ENCODE results near the gene SUSD6.

The SUSD6 gene, protein sequence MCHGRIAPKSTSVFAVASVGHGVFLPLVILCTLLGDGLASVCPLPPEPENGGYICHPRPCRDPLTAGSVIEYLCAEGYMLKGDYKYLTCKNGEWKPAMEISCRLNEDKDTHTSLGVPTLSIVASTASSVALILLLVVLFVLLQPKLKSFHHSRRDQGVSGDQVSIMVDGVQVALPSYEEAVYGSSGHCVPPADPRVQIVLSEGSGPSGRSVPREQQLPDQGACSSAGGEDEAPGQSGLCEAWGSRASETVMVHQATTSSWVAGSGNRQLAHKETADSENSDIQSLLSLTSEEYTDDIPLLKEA

DNA sequence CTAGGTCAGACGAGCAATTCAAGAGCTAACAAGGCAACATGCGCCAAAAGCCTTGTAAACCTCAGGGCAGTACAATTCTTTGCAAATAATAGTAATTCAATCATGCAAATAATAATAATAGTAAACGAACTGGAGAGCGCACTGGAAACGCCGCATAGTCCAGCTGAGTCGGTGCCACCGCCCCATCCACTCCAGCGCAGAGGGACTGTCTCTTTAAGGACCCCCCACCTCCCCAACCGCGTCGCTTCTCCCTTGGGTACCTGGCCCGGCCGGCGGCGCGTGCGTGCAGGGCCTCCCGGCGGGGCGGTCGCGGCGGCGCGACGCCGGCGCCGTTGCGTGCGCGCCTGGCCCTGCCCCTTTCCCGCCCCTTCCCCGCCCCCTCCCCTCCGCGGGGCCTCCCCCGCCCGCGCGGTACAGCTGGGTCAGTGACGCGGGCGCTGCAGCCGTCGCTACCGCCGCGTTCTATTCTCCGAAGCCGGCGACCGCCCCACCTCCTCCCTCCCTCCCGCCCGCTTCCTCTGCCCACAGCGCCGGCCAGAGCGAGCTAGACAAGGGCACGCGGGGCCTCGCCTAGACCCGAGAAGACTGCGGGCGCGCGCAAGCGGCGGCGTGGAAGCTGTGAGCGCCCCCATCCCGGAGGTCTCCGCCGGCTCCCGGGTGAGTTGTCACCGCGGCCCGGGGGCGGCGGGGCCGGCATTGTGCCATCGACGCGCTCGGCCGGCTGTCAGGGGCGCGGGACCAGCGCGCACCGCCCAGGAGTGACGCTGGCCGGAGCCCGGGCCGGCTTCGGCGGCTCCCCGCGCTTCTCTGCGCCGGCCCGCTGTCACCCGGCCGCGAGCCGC is at the start of gene SUSD6:
Gene SUSD6 (plus strand): TSS at position 425 of the 842 bp plus-strand sequence. CDS start 46,997 bp downstream, outside the sequence.
- peak; percentile 77 for DNase-seq (ENCODE audit: low read depth)

DNA sequence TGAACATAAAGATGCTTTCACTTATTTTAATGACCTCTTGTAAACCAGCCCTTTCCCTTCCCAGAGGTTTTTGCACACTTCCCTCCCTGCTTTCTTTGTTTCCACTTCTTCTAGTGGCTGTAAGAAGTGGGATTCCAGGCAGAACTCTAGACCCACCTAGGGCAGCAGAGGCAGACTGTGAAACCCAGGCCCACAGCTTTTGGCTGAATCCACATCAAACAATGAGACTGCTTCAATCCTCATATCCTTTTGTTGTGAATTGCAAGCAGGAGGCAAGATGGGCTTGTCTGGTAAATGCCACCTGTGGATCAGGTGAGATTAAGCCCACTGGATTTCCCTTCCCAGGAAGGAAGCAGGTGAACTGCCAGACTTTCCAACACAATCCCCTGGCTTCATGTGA is 49.5 kb upstream of the SUSD6 start:
- DNase-seq (ENCODE audit: low read depth): no peak

DNA sequence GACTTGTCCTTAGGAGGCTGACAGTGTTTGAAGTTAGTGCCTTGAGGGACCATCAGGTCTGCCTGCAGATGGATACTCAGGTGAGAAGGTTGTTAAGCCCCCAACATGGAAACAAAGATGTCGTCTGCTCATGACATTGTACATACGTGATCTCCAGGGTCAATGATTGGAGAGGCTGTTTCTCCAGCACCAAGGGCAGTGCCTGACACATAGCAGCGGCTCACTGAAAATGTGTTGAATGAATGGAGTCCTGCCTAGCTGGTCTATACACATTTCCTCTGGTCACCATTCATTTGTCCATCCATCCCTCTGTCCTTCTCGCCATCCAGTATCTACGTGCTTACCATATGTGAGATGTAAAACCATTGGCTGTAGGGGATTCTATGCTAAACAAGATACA is 43.8 kb upstream of the SUSD6 start:
- DNase-seq (ENCODE audit: low read depth): no peak

DNA sequence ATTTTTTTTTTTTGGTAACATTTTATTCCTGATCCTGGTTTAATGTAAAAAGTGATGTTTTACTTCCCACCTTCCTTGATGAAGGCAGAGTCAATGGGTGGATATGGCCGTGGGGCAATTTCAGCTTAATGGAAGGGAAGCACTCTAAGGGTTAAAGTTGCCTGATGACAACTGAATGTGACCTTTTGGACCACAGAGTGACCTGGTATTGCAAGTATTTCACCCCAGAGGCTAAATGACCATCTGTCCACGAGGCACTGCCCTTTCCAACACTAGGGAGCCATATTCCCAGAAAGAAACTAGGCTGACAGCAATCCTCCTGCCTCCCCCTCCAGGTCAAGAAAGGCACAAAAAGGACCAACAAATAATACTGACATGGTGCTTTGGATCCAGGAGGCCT is 41.5 kb upstream of the SUSD6 start:
- DNase-seq (ENCODE audit: low read depth): no peak

GRCh38 chr14:69570836-69571330 is 40.5 kb upstream of the SUSD6 start:
- no peak for DNase-seq (ENCODE audit: low read depth)

GRCh38 chr14:69571449-69572029 is 39.9 kb upstream of the SUSD6 start:
- no peak for DNase-seq (ENCODE audit: low read depth)

DNA sequence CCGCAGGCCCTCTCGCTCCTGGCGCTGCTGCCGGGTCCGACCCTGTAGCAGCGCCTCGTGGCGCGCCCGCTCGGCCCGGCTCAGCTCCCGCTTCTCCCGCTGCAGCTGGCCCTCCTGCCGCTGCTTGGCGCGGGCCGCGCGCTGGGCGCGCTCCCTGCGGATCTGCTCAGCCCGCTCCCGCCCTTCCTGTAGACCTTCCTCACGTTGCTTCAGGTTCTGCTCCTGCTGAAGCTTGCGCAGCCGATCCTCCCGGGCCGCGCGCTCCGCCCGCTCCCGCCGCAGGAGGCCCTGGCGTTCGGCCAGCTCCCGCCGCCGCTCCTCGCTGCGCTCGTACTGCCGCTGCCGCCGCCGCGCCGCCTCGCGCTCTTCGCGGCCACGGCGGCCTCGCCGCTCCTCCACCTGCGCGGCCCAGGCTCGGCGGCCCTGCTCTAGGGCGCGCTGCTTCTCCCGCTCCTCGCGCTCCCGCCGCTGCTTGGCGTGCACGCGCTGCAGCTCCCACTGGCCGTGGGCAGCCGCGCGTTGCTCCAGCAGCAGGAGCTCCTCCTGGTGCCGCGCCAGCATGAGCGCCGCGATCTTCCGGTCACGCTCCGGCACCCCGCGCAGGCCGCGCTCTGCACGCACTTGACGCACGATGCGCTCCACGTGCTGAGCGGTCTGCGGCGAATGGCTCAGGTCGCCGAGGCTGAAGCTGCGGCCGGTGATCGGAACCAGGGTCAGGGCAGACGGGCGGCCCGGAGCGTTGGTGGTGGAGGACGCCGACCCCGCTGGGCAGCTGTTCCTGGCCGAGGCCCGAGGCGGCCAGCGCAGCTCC is 39.2 kb upstream of the SUSD6 start:
- DNase-seq (ENCODE audit: low read depth): no peak

DNA sequence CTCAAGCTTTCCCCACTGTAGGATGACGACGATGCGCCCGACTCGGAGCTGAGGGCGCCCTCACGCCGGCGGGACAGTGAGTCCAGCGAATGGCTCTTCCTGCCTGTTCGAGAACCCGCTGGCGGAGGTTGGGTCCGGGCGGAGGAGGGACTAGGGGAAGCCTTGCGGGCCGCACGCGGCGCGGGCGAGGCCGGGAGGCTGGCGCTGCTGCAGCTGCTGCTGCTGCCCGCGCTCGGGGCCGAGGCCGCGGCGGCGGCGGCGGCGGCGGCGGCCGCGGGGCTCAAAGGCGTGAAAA is 38.6 kb upstream of the SUSD6 start:
- DNase-seq (ENCODE audit: low read depth): no peak

DNA sequence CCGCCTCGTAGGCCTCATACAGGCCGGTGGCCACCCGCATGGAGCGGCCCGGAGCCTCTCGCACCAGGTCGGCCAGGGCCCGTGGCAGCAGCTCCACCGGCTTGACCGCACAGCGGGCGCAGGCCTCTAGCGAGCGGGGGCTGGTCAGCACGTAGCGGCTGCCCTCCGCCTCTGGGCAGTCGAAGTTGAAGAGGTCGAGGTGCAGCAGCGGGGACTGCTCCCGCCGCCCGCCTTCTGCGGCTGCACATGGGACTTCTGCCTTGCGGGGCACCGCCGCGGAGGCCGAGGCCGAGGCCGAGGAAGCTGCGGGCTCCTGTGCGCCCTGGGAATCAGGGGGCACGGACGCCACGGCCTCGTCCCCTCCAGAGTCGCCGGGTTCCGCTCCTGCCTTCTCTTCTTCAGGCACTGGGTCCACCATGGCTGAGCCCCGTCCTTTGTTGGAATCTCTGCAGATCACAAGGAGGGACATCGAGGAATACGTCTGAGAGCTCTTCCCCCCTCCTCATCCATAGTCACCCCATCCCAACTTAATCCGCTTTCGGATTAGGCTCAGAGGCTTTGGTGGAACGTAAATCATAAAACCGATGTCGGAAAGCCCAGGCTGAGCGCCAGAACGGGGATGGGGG is 38.1 kb upstream of the SUSD6 start:
- no peak for DNase-seq (ENCODE audit: low read depth)

- no peak for DNase-seq (ENCODE audit: low read depth)
Observed at GRCh38 chr14:69573831-69574262, 37.5 kb upstream of the SUSD6 start.

DNA sequence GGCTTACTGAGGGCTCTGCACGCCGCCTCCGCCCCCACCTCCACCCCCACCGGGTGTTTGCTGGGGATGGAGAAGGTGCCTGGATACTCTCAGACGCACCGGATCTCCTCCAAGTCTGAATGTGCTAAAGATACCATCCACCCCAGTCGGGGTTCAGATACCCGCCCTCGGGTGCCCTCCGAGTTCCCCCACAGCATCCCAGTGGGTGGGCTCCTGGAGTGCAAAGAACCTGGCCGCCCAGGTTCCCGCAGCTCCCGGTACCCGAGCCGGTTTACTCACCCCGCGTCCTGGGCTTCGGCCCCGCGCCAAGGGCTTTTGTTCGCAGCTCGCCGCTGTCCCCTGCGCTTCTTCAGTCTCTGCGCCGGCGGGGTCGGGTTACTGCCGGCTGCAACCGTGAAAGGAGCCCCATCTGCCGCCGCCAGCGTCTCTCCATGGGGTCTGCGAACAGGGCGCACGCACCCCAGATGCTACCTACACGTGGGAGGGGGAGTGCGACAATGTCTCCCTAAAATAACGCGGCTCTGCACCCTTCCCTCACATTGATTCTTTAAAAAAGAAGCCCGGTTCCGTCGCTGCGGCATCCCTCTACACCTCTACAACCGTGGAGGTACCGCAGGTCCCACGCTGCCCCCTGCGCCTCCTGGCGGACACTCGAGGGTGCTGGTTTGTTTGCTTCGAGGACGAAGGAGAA is 37.0 kb upstream of the SUSD6 start, which contains the start of gene CCDC177:
Gene CCDC177 (minus strand): TSS at position 609 of the 691 bp plus-strand sequence. CDS start 1,249 bp downstream, outside the sequence.
- no peak for DNase-seq (ENCODE audit: low read depth)

GRCh38 chr14:69574954-69575295 is 36.5 kb upstream of the SUSD6 start:
- no peak for DNase-seq (ENCODE audit: low read depth)

- no peak for DNase-seq (ENCODE audit: low read depth)
Observed at GRCh38 chr14:69579476-69579875, 31.9 kb upstream of the SUSD6 start.

DNA sequence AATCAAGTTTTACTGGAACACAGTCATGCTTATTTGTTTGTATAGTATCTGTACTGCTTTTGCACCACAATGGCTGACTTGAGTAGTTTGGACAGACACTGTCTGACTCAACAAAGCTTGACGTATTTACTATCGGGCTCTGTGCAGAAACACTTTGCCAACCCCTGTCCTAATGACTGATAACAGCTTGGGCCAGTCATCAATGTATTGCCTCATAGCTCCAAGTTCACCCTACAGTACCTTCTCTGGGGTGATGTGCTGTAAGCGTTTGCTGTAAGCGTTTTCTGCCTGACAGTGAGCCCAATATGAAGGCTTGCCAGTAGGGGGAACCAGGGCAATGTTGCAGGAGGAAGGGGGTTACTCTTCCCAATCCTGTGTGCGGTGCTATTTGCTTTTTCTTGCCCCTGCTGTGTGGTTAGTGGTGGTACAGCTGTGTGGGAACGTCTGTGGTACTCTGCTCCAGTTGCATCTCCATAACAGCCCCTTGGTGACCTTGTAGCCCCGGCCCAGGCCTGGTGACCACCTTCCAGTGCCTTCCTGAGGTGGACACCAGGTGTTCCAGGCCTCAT is 31.3 kb upstream of the SUSD6 start:
- DNase-seq (ENCODE audit: low read depth): peak; percentile 78

DNA sequence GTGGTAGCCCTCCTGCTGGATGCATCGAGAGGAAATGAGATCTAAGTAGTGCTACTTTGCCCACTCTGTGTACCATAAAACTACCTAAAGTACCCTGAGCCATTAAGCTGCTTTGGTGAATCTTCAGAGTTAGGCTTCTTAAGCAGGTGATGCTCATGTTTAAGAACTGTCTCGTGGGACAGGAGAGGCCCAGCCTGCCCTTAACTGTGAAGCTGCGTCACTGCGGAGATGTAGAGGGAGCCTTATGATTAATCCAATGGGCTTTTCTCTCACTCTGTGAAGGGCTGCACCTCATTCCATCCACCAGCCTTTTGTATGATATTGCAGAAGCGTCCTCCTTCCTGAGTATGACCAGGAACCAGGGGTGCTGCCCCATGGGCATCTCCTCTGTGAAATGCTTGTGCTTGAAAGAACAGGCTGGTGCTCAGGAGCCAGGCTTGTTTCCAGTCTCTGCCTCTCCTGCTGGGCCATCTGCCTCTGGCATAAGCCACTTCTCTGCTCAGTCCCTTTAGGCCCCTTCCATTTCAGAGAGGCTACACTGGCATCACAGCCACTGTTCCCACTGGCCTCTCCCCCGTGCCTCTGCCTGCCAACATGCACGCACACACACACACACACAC is 30.0 kb upstream of the SUSD6 start:
- DNase-seq (ENCODE audit: low read depth): no peak

DNA sequence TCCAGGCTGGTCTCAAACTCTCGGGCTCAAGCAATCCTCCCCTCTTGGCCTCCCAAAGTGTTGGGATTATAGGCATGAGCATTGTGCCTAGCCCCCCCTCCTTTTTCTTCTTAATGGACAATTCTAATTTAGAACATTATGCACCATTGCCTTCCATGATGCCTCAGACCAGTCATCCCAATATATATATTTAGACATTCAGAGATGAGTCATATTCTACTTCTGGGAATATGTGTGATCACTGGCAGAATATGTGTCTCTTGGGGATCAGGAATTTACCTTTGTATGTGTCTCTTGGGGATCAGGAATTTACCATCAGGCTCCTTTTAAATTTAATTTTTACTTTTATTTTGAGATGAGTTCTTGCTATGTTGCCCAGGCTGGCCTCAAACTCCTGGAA is 29.2 kb upstream of the SUSD6 start:
- DNase-seq (ENCODE audit: low read depth): no peak

- no peak for DNase-seq (ENCODE audit: low read depth)
Observed at GRCh38 chr14:69582829-69583228, 28.6 kb upstream of the SUSD6 start.

- DNase-seq (ENCODE audit: low read depth): no peak
Observed at GRCh38 chr14:69584389-69584788, 27.0 kb upstream of the SUSD6 start.

DNA sequence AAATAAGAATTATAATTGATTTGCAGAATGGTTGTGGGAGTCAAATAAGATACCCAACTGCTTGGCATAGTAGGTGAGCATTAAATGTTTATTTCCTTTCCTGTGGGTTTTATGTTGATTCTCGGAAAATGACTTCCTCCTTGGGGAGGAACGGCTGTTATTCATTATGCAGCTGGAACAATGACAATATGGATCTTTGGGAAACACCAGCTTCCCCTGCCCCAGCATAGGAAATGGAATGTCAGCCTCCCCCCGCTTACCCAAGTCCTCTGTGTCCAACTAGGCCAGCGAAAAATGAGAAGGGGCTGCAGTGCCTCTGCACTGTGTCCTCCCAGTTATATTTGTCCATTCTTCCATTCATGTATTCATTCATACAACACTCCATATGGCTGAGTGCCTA is 25.0 kb upstream of the SUSD6 start:
- no peak for DNase-seq (ENCODE audit: low read depth)

DNA sequence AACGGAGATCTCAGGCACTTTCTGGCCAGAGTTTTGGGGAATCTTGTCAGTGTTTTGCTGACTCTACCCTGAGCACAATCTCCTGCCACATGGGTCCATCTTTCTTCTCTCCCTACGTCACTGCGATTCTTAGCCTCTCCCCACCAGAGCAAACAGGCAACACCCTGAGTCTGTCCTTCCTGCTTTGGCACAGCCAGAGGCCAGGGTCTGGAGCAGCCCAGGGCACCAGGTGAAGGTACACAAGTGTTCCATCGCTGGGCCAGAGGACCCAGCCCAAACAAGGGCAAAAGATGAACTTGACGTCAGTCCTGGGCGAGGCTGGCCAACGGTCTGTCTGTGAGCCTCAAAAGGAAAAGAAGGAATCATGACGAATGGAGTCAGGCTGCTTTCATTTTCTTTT is 24.0 kb upstream of the SUSD6 start:
- DNase-seq (ENCODE audit: low read depth): no peak
